ENCODE data around the gene TLCD1. TPM values are rescaled to one million over a fixed set of nuclear protein-coding genes. Genes with fewer than 3 reads are reported as not detected.

The TLCD1 gene
- polyA plus RNA-seq, 1 donor from 2014 or later, result not detected

GRCh38 chr17:28710861-28711722 lies 14.9 kb downstream of the TLCD1 start:
- Histone ChIP-seq H3K36me3 (ENCODE audit: insufficient read depth, low read length) (no peaks in the 10 kb centered on the region), H3K4me3 (ENCODE audit: low read length) (peak overlapping the region; percentile 88), H3K79me2 (replicated peaks; ENCODE audit: insufficient read depth, low read length) (no peaks in the 10 kb centered on the region), H4K20me1 (ENCODE audit: insufficient read depth) (no peaks in the 10 kb centered on the region), H3K9ac (ENCODE audit: low read length) (peak overlapping the region; percentile 84), H2AFZ (ENCODE audit: low read depth, low read length) (peak overlapping the region; percentile 69), H3K9me3 (ENCODE audit: low read length) (no peaks in the 10 kb centered on the region), H3K27ac (ENCODE audit: low read length) (peak overlapping the region; percentile 76), H3K27me3 (ENCODE audit: insufficient read depth, low read depth, low read length) (peaks cover 3% of the 10 kb centered on the region), H3K9me2 (ENCODE audit: insufficient read depth, low read length) (no peaks in the 10 kb centered on the region), H3K4me2 (ENCODE audit: low read length) (peak overlapping the region; percentile 59), H3F3A (ENCODE audit: insufficient read depth, low read length, poor library complexity, severe bottlenecking) (peaks cover 3% of the 10 kb centered on the region)
- TF ChIP-seq, protein P1, sequence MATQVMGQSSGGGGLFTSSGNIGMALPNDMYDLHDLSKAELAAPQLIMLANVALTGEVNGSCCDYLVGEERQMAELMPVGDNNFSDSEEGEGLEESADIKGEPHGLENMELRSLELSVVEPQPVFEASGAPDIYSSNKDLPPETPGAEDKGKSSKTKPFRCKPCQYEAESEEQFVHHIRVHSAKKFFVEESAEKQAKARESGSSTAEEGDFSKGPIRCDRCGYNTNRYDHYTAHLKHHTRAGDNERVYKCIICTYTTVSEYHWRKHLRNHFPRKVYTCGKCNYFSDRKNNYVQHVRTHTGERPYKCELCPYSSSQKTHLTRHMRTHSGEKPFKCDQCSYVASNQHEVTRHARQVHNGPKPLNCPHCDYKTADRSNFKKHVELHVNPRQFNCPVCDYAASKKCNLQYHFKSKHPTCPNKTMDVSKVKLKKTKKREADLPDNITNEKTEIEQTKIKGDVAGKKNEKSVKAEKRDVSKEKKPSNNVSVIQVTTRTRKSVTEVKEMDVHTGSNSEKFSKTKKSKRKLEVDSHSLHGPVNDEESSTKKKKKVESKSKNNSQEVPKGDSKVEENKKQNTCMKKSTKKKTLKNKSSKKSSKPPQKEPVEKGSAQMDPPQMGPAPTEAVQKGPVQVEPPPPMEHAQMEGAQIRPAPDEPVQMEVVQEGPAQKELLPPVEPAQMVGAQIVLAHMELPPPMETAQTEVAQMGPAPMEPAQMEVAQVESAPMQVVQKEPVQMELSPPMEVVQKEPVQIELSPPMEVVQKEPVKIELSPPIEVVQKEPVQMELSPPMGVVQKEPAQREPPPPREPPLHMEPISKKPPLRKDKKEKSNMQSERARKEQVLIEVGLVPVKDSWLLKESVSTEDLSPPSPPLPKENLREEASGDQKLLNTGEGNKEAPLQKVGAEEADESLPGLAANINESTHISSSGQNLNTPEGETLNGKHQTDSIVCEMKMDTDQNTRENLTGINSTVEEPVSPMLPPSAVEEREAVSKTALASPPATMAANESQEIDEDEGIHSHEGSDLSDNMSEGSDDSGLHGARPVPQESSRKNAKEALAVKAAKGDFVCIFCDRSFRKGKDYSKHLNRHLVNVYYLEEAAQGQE (IDR thresholded peaks at IDR 0.05; ENCODE audit: borderline replicate concordance), result peak; percentile 63
- TF ChIP-seq EZH2 (IDR thresholded peaks at IDR 0.05; ENCODE audit: borderline replicate concordance, insufficient read depth, low read length, poor library complexity, severe bottlenecking) (no peak), TAF1 (IDR thresholded peaks at IDR 0.05; ENCODE audit: low read depth) (peak; percentile 50), CTCF (IDR thresholded peaks at IDR 0.05; ENCODE audit: poor library complexity, severe bottlenecking) (no peak), MXI1 (conservative IDR thresholded peaks at IDR 0.05; ENCODE audit: poor library complexity, severe bottlenecking) (peak; percentile 67), EP300 (conservative IDR thresholded peaks at IDR 0.05; ENCODE audit: poor library complexity, severe bottlenecking) (no peak), POLR2AphosphoS5 (IDR thresholded peaks at IDR 0.05) (peak; percentile 85)

- Histone ChIP-seq H3K4me3 (ENCODE audit: low read length) (no peak overlapping the region), H3K9me2 (ENCODE audit: insufficient read depth, low read length) (no peaks in the 10 kb centered on the region), H4K20me1 (ENCODE audit: insufficient read depth) (no peaks in the 10 kb centered on the region), H3K9me3 (ENCODE audit: low read length) (no peaks in the 10 kb centered on the region), H3K27ac (ENCODE audit: low read length) (no peak overlapping the region), H3K27me3 (ENCODE audit: insufficient read depth, low read depth, low read length) (no peaks in the 10 kb centered on the region), H3K79me2 (replicated peaks; ENCODE audit: insufficient read depth, low read length) (no peaks in the 10 kb centered on the region), H3K4me2 (ENCODE audit: low read length) (no peak overlapping the region), H2AFZ (ENCODE audit: low read depth, low read length) (no peak overlapping the region), H3K9ac (ENCODE audit: low read length) (no peak overlapping the region), H3K36me3 (ENCODE audit: insufficient read depth, low read length) (no peaks in the 10 kb centered on the region), H3F3A (ENCODE audit: insufficient read depth, low read length, poor library complexity, severe bottlenecking) (peaks cover 3% of the 10 kb centered on the region)
- TF ChIP-seq POLR2AphosphoS5 (IDR thresholded peaks at IDR 0.05), result no peak
- TF ChIP-seq, protein P1 (IDR thresholded peaks at IDR 0.05; ENCODE audit: borderline replicate concordance), result no peak
- TF ChIP-seq EP300 (conservative IDR thresholded peaks at IDR 0.05; ENCODE audit: poor library complexity, severe bottlenecking), result no peak
- no peak for TF ChIP-seq MXI1 (conservative IDR thresholded peaks at IDR 0.05; ENCODE audit: poor library complexity, severe bottlenecking)
- TF ChIP-seq EZH2 (IDR thresholded peaks at IDR 0.05; ENCODE audit: borderline replicate concordance, insufficient read depth, low read length, poor library complexity, severe bottlenecking), result no peak
- no peak for TF ChIP-seq SMC3 (conservative IDR thresholded peaks at IDR 0.05; ENCODE audit: poor library complexity)
- no peak for TF ChIP-seq RAD21 (conservative IDR thresholded peaks at IDR 0.05)
- TF ChIP-seq TAF1 (IDR thresholded peaks at IDR 0.05; ENCODE audit: low read depth), result no peak
- no peak for TF ChIP-seq CTCF (IDR thresholded peaks at IDR 0.05; ENCODE audit: poor library complexity, severe bottlenecking)
Measured at GRCh38 chr17:28707339-28707720, 18.7 kb downstream of the TLCD1 start.

All from neural cell (in vitro differentiated cells).